CD14-positive monocyte (primary cell): ENCODE data around the gene KLHL40. TPM values are rescaled to one million over a fixed set of nuclear protein-coding genes. Genes with fewer than 3 reads are reported as not detected.

ENCODE experiments used
- DNase-seq, 3 donors: peaks; one replicate each; pipeline ENCODE4 v3.0.0-alpha.2; 2011 to 2022
- H2AFZ ChIP-seq: 2 replicates; pipeline ENCODE4 v1.6.0; 2012; ENCODE audit warnings: mild to moderate bottlenecking, low read depth, low read length, inconsistent platforms; ENCODE audit not compliant: insufficient read depth, poor library complexity, severe bottlenecking
- H3K27ac ChIP-seq, 2 donors: 1 replicate in 1 of 2; 2 replicates in 1 of 2; pipeline ENCODE4 v1.5.1; 2012 to 2013; ENCODE audit warnings: low read length in 2 of 2, control low read depth in 1 of 2, inconsistent platforms in 1 of 2, low read depth in 1 of 2, mild to moderate bottlenecking in 1 of 2
- H3K27me3 ChIP-seq, 2 donors: one replicate each; pipeline versions ENCODE4 v1.6.0 to v1.6.1; 2011 to 2013; ENCODE audit warnings: low read length in 2 of 2; ENCODE audit not compliant: control insufficient read depth in 2 of 2, insufficient read depth in 2 of 2
- H3K36me3 ChIP-seq, 2 donors: replicated peaks in 1 of 2; 1 replicate in 1 of 2; 2 replicates in 1 of 2; pipeline versions ENCODE4 v1.5.1 to v1.6.1; 2012 to 2013; ENCODE audit warnings: low read length in 2 of 2, control low read depth in 1 of 2, inconsistent platforms in 1 of 2, mild to moderate bottlenecking in 1 of 2; ENCODE audit not compliant: insufficient read depth in 2 of 2, control insufficient read depth in 1 of 2
- H3K4me1 ChIP-seq, 2 donors: 1 replicate in 1 of 2; 2 replicates in 1 of 2; pipeline versions ENCODE4 v1.5.1 to v1.6.1; 2012 to 2013; ENCODE audit warnings: low read length in 2 of 2, control low read depth in 1 of 2, inconsistent platforms in 1 of 2, mild to moderate bottlenecking in 1 of 2, moderate library complexity in 1 of 2; ENCODE audit not compliant: insufficient read depth in 2 of 2, control insufficient read depth in 1 of 2
- H3K4me2 ChIP-seq: replicated peaks from 2 replicates; pipeline ENCODE3; 2012; ENCODE audit warnings: low read length, moderate library complexity, mild to moderate bottlenecking; ENCODE audit not compliant: poor library complexity, severe bottlenecking; ENCODE audit errors: extremely low read depth
- H3K4me3 ChIP-seq, 3 experiments: fragments of 200-600 bp in 1 of 3; sonication (generic) in 1 of 3; replicated peaks in 1 of 3; 1 replicate in 2 of 3; 2 replicates in 1 of 3; pipeline ENCODE4 v1.5.1; 2011 to 2013; ENCODE audit warnings: low read length in 3 of 3, mild to moderate bottlenecking in 3 of 3, control low read depth in 2 of 3, low read depth in 2 of 3, inconsistent platforms in 1 of 3, moderate library complexity in 1 of 3
- H3K79me2 ChIP-seq: 2 replicates; pipeline ENCODE4 v1.6.0; 2012; ENCODE audit warnings: mild to moderate bottlenecking, control low read depth, inconsistent platforms, low read length, moderate library complexity; ENCODE audit not compliant: insufficient read depth
- H3K9ac ChIP-seq: 2 replicates; pipeline ENCODE4 v1.6.0; 2017; ENCODE audit warnings: low read length, mild to moderate bottlenecking; ENCODE audit not compliant: insufficient read depth, poor library complexity, severe bottlenecking
- H3K9me3 ChIP-seq, 2 donors: replicated peaks in 1 of 2; 1 replicate in 1 of 2; 2 replicates in 1 of 2; pipeline versions ENCODE4 v1.5.1 to v1.6.1; 2012 to 2013; ENCODE audit warnings: low read length in 2 of 2, control low read depth in 1 of 2; ENCODE audit not compliant: control insufficient read depth in 1 of 2, insufficient read depth in 1 of 2
- H4K20me1 ChIP-seq: 2 replicates; pipeline ENCODE4 v1.6.0; 2012; ENCODE audit warnings: mild to moderate bottlenecking, low read length, control low read depth, moderate library complexity; ENCODE audit not compliant: insufficient read depth
- H3K27ac Mint-ChIP-seq, 7 donors: one replicate each; pipeline ENCODE4 v1.8.0; 2020; ENCODE audit warnings: mild to moderate bottlenecking in 7 of 7, mixed read lengths in 7 of 7, moderate library complexity in 6 of 7, inconsistent platforms in 2 of 7
- H3K27me3 Mint-ChIP-seq, 3 donors: one replicate each; pipeline ENCODE4 v1.8.0; 2021 to 2022; ENCODE audit warnings: low read depth in 3 of 3, mild to moderate bottlenecking in 3 of 3, mixed read lengths in 3 of 3, moderate library complexity in 3 of 3, inconsistent platforms in 1 of 3
- H3K36me3 Mint-ChIP-seq, 2 donors: one replicate each; pipeline ENCODE4 v1.8.0; 2020; ENCODE audit warnings: mixed read lengths in 2 of 2, inconsistent platforms in 1 of 2, mild to moderate bottlenecking in 1 of 2
- H3K4me1 Mint-ChIP-seq: one replicate; pipeline ENCODE4 v1.8.0; 2020; ENCODE audit warnings: mild to moderate bottlenecking, mixed read lengths
- H3K4me3 Mint-ChIP-seq, 2 donors: one replicate each; pipeline ENCODE4 v1.8.0; 2020; ENCODE audit warnings: mild to moderate bottlenecking in 2 of 2, mixed read lengths in 2 of 2, moderate library complexity in 1 of 2
- H3K9me3 Mint-ChIP-seq, 7 donors: one replicate each; pipeline ENCODE4 v1.8.0; 2020 to 2022; ENCODE audit warnings: mixed read lengths in 7 of 7, mild to moderate bottlenecking in 6 of 7, moderate library complexity in 6 of 7, inconsistent platforms in 2 of 7
- WGBS: methylation state at CpG from one replicate; pipeline ENCODE4 v1.1.5; 2013; ENCODE audit warnings: missing lambda C conversion rate; ENCODE audit not compliant: insufficient coverage; 5-methylcytosine and 5-hydroxymethylcytosine counted together
- intact Hi-C, 2 donors: fragments of 100-400 bp; cut with micrococcal nuclease; formaldehyde crosslinking; loops; one replicate each; pipeline versions ENCODE4 v1.15.0 to v1.15.1; 2023
- polyA plus RNA-seq, 3 donors: library from polyadenylated mRNA; depleted of rRNA in 1 of 3; unstranded in 2 of 3; stranded (reverse) in 1 of 3; fragments of 300-500 nt in 2 of 3; fragments of >200 nt in 1 of 3; fragmentation: Illumina TruSeq in 2 of 3; gene quantifications; 1 replicate in 2 of 3; 2 replicates in 1 of 3; pipeline ENCODE4 v1.2.3, GENCODE V29; 2012 to 2021
- TF ChIP-seq, protein P1 (sequence below): fragments of 200-600 bp; IDR thresholded peaks from one replicate; pipeline ENCODE4 v1.8.0; 2022; ENCODE audit warnings: antibody characterized with exemption, mild to moderate bottlenecking

Gene KLHL40
- polyA plus RNA-seq, 3 donors, result not detected

DNA sequence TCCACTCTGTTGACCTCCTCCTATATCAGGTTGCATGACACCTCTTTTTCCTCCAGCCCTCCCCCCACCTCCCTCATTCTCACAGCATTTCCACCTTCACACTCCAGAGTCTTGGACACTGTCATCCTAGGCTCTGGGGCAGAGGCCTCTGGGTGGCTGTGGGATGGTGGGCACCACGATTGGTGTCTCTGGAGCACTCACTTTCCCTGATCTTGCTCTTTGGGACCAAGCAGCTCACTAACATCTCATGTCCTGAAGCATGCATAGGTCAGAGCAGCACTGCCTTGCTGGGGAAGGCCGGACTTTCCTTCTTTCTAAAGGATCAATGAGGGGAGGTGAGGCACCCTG lies 16.9 kb upstream of the KLHL40 start:
- H3K36me3 ChIP-seq, result no peaks in the 10 kb centered on the region
- no peak overlapping the region for H2AFZ ChIP-seq
- no peak overlapping the region for H3K4me2 ChIP-seq
- no peak for DNase-seq
- no CpG with 5 or more reads among the region's 2 CpGs for WGBS
- H3K36me3 Mint-ChIP-seq, result peaks cover 6 to 9% of the 10 kb centered on the region in 2 donors
- H3K27me3 ChIP-seq, result no peaks in the 10 kb centered on the region
- peaks cover 0 to 4% of the 10 kb centered on the region in 2 donors for H3K4me1 ChIP-seq
- H3K27ac Mint-ChIP-seq, result no peak overlapping the region
- peaks cover 15% of the 10 kb centered on the region for H3K4me1 Mint-ChIP-seq
- no peak overlapping the region for H3K4me3 ChIP-seq
- TF ChIP-seq, protein P1, sequence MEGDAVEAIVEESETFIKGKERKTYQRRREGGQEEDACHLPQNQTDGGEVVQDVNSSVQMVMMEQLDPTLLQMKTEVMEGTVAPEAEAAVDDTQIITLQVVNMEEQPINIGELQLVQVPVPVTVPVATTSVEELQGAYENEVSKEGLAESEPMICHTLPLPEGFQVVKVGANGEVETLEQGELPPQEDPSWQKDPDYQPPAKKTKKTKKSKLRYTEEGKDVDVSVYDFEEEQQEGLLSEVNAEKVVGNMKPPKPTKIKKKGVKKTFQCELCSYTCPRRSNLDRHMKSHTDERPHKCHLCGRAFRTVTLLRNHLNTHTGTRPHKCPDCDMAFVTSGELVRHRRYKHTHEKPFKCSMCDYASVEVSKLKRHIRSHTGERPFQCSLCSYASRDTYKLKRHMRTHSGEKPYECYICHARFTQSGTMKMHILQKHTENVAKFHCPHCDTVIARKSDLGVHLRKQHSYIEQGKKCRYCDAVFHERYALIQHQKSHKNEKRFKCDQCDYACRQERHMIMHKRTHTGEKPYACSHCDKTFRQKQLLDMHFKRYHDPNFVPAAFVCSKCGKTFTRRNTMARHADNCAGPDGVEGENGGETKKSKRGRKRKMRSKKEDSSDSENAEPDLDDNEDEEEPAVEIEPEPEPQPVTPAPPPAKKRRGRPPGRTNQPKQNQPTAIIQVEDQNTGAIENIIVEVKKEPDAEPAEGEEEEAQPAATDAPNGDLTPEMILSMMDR, result no peak
- H3K9ac ChIP-seq, result no peak overlapping the region
- no peaks in the 10 kb centered on the region for H4K20me1 ChIP-seq
- peaks cover 2 to 13% (median 8%) of the 10 kb centered on the region in 7 donors for H3K9me3 Mint-ChIP-seq
- H3K79me2 ChIP-seq, result no peaks in the 10 kb centered on the region
- peaks cover 0 to 10% of the 10 kb centered on the region in 2 donors for H3K9me3 ChIP-seq
- H3K27ac ChIP-seq, result no peak overlapping the region
- H3K4me3 Mint-ChIP-seq, result no peak overlapping the region
- peaks cover 1 to 12% (median 4%) of the 10 kb centered on the region in 3 donors for H3K27me3 Mint-ChIP-seq
- intact Hi-C loops, result no loop called here

DNA sequence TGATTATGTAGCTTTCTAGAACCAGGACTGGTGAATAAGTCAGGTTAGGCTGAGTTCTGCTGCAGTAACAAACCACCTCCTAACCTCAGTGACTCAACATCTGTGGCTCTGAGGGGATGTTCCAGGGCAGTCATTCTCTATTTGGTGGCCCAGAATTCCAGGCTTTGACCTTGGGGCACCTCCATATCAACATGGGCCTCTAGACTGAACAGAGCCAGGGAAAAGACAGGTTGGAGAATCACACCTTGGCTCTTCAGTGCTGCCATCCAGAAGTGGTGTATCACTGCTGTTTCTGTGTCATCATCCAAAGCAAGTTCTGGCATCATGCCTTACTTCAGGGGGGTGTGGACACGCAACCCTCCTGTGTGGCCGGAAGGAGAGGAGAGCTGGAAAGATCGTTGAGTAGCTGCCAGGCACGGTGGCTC lies 16.5 kb upstream of the KLHL40 start:
- Mint-ChIP-seq H3K4me3 (no peak overlapping the region), H3K9me3 (peaks cover 2 to 13% (median 8%) of the 10 kb centered on the region in 7 donors), H3K27me3 (peaks cover 1 to 13% (median 4%) of the 10 kb centered on the region in 3 donors), H3K4me1 (peaks cover 12% of the 10 kb centered on the region), H3K27ac (peak overlapping the region in 1 of 7 donors; percentile 9), H3K36me3 (peaks cover 3 to 5% of the 10 kb centered on the region in 2 donors)
- no CpG with 5 or more reads among the region's 4 CpGs for WGBS
- Histone ChIP-seq H3K9me3 (peaks cover 0 to 10% of the 10 kb centered on the region in 2 donors), H4K20me1 (no peaks in the 10 kb centered on the region), H3K4me2 (no peak overlapping the region), H2AFZ (no peak overlapping the region), H3K27me3 (no peaks in the 10 kb centered on the region), H3K4me1 (peaks cover 0 to 2% of the 10 kb centered on the region in 2 donors), H3K4me3 (no peak overlapping the region), H3K27ac (no peak overlapping the region), H3K9ac (no peak overlapping the region), H3K36me3 (no peaks in the 10 kb centered on the region), H3K79me2 (no peaks in the 10 kb centered on the region)
- TF ChIP-seq, protein P1, result no peak
- intact Hi-C loops, result no loop called here
- DNase-seq, result no peak
